Measurements from ENCODE around the gene ASB1.

Gene ASB1

DNA sequence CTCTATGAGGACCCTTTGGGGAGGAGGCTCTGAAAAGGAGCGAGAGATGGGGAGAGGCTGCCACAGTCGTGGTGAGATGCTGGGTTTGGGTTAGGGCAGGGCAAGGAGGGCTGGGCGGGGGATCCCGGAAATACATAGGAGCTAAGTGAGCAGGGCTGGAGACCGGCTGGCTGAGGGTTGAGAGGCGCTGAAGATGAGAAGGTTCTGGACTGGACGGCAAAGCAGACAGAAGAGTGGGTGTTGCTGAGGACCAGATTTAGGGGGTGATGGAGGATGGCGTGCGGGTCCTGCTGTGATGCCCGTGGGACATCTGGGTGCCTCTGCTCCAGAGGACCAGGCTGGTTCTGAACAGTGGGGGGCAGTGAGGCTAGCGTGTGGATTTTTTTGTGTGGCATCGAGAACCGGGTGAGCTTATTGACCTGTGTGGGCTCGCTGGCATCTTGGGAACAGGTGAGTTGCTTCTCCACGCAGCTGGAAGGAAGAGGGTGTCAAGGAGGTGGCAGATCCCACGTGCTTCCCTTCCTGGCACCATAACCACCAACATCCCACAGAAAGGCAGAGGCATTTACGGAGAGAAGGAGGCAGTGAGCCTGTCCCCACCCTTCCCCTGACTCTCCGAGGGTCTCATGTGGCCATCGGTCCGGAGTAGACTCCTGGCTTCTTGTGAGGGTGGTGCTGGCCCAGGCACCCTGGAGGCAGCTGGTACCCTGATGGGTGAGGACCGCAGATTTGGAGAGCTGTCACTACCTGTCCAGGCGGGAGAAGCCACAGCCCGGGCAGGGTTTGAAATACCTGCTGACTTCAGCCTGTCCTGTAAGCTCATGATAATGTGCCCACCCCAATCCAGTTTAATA, 70.3 kb downstream of the ASB1 start:
- H3F3A ChIP-seq (ENCODE audit: insufficient read depth, low read length): no peaks in the 10 kb centered on the region
- H3K4me1 ChIP-seq (ENCODE audit: insufficient read depth, low read length, severe bottlenecking): peaks cover 29% of the 10 kb centered on the region
- no peaks in the 10 kb centered on the region for H3K9me3 ChIP-seq (ENCODE audit: low read length)
- no peaks in the 10 kb centered on the region; the same call in 1 of the 2 replicates for H3K36me3 ChIP-seq (ENCODE audit: insufficient read depth, low read length)
- H3K9ac ChIP-seq (ENCODE audit: low read length): no peak overlapping the region
- no peaks in the 10 kb centered on the region for H4K20me1 ChIP-seq (ENCODE audit: insufficient read depth, low read length)
- no peaks in the 10 kb centered on the region for H3K9me2 ChIP-seq (ENCODE audit: low read depth, low read length)
- no peak overlapping the region for H3K4me2 ChIP-seq (ENCODE audit: low read length)
- H3K27me3 ChIP-seq (ENCODE audit: insufficient read depth, low read length): no peaks in the 10 kb centered on the region
- H3K4me3 ChIP-seq (ENCODE audit: low read depth, low read length, poor library complexity, severe bottlenecking): no peak overlapping the region
- no peaks in the 10 kb centered on the region for H3K79me2 ChIP-seq (ENCODE audit: insufficient read depth, low read length)
- no peak overlapping the region for H2AFZ ChIP-seq (ENCODE audit: low read length)
- H3K27ac ChIP-seq (ENCODE audit: low read depth, low read length, poor library complexity, severe bottlenecking): no peak overlapping the region
- TF ChIP-seq EZH2 (IDR thresholded peaks at IDR 0.05; ENCODE audit: borderline replicate concordance, low read length): no peak
- TF ChIP-seq, protein P1, sequence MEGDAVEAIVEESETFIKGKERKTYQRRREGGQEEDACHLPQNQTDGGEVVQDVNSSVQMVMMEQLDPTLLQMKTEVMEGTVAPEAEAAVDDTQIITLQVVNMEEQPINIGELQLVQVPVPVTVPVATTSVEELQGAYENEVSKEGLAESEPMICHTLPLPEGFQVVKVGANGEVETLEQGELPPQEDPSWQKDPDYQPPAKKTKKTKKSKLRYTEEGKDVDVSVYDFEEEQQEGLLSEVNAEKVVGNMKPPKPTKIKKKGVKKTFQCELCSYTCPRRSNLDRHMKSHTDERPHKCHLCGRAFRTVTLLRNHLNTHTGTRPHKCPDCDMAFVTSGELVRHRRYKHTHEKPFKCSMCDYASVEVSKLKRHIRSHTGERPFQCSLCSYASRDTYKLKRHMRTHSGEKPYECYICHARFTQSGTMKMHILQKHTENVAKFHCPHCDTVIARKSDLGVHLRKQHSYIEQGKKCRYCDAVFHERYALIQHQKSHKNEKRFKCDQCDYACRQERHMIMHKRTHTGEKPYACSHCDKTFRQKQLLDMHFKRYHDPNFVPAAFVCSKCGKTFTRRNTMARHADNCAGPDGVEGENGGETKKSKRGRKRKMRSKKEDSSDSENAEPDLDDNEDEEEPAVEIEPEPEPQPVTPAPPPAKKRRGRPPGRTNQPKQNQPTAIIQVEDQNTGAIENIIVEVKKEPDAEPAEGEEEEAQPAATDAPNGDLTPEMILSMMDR (IDR thresholded peaks at IDR 0.05; ENCODE audit: low read length): no peak

DNA sequence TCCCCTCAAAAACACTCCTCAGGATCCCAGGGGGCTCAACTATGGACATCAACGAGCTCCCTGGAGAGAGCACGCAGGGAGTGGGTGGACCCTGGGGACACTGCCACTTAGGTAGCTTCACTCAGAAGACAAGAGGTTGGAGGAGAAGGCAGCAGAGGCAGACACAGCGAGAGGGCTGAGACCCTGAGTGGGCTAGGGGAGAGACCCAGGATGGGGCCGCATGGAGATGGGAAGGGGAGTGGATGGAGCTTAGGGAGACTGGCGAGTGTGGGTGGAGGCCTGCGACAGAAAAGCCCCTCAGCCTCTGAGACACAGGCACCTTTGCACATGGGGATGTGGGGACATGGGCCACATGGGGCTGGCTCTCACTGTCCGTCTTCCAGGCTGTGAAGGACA, 70.9 kb downstream of the ASB1 start:
- H3F3A ChIP-seq (ENCODE audit: insufficient read depth, low read length): no peaks in the 10 kb centered on the region
- H2AFZ ChIP-seq (ENCODE audit: low read length): no peak overlapping the region
- H3K9ac ChIP-seq (ENCODE audit: low read length): no peak overlapping the region
- no peak overlapping the region for H3K27ac ChIP-seq (ENCODE audit: low read depth, low read length, poor library complexity, severe bottlenecking)
- no peak overlapping the region for H3K4me3 ChIP-seq (ENCODE audit: low read depth, low read length, poor library complexity, severe bottlenecking)
- H3K27me3 ChIP-seq (ENCODE audit: insufficient read depth, low read length): no peaks in the 10 kb centered on the region
- H4K20me1 ChIP-seq (ENCODE audit: insufficient read depth, low read length): no peaks in the 10 kb centered on the region
- TF ChIP-seq EZH2 (IDR thresholded peaks at IDR 0.05; ENCODE audit: borderline replicate concordance, low read length): no peak
- TF ChIP-seq, protein P1 (IDR thresholded peaks at IDR 0.05; ENCODE audit: low read length): no peak
- H3K79me2 ChIP-seq (ENCODE audit: insufficient read depth, low read length): no peaks in the 10 kb centered on the region
- H3K9me3 ChIP-seq (ENCODE audit: low read length): no peaks in the 10 kb centered on the region
- H3K36me3 ChIP-seq (ENCODE audit: insufficient read depth, low read length): no peaks in the 10 kb centered on the region; the same call in 1 of the 2 replicates
- H3K4me1 ChIP-seq (ENCODE audit: insufficient read depth, low read length, severe bottlenecking): peaks cover 23% of the 10 kb centered on the region
- H3K9me2 ChIP-seq (ENCODE audit: low read depth, low read length): no peaks in the 10 kb centered on the region
- no peak overlapping the region for H3K4me2 ChIP-seq (ENCODE audit: low read length)

DNA sequence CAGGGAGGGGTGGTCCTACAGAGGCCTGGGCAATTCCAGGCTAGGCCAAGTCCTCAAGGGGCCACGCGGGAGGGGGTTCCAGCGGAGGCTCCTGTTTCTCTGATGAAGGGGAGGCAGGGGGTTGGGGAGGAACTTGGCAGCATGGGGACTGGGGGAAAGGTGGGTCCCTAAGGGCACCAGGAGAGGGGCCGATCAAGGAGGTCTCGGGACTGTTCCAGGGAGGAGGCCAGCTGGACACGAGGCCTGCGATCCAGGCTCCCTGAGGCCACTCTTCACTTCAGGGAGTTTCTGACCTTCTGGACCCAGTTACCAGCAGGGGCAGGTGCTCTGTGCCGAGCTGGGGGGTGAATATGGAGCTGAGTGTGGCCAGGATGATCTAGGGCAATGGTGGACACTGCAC, 71.5 kb downstream of the ASB1 start:
- Histone ChIP-seq H3K9me3 (ENCODE audit: low read length) (no peaks in the 10 kb centered on the region), H3K9ac (ENCODE audit: low read length) (no peak overlapping the region), H3F3A (ENCODE audit: insufficient read depth, low read length) (no peaks in the 10 kb centered on the region), H3K79me2 (ENCODE audit: insufficient read depth, low read length) (no peaks in the 10 kb centered on the region), H3K36me3 (ENCODE audit: insufficient read depth, low read length) (no peaks in the 10 kb centered on the region; the same call in 1 of the 2 replicates), H3K9me2 (ENCODE audit: low read depth, low read length) (no peaks in the 10 kb centered on the region), H3K4me3 (ENCODE audit: low read depth, low read length, poor library complexity, severe bottlenecking) (no peak overlapping the region), H3K27me3 (ENCODE audit: insufficient read depth, low read length) (no peaks in the 10 kb centered on the region), H2AFZ (ENCODE audit: low read length) (no peak overlapping the region), H3K4me2 (ENCODE audit: low read length) (no peak overlapping the region), H4K20me1 (ENCODE audit: insufficient read depth, low read length) (no peaks in the 10 kb centered on the region), H3K4me1 (ENCODE audit: insufficient read depth, low read length, severe bottlenecking) (peaks cover 17% of the 10 kb centered on the region), H3K27ac (ENCODE audit: low read depth, low read length, poor library complexity, severe bottlenecking) (no peak overlapping the region)
- TF ChIP-seq EZH2 (IDR thresholded peaks at IDR 0.05; ENCODE audit: borderline replicate concordance, low read length): no peak
- TF ChIP-seq, protein P1 (IDR thresholded peaks at IDR 0.05; ENCODE audit: low read length): no peak

Data from OCI-LY1 (cell line).